Panc1 (cell line): ENCODE data around the gene TMEM52.

Experiments
- POLR2AphosphoS5 ChIP-seq: IDR thresholded peaks from 2 replicates; pipeline ENCODE4 v1.6.1; 2012; ENCODE audit warnings: mild to moderate bottlenecking, low read depth, low read length, moderate library complexity
- SIN3A ChIP-seq: IDR thresholded peaks from 2 replicates; pipeline ENCODE4 v1.6.1; 2012; ENCODE audit warnings: low read depth, mild to moderate bottlenecking, low read length, moderate library complexity, borderline replicate concordance; ENCODE audit not compliant: insufficient read depth
- TF ChIP-seq, protein P1 (sequence below): fragments of 450-650 bp; IDR thresholded peaks from 2 replicates; pipeline ENCODE4 v1.5.1; 2017; ENCODE audit warnings: mild to moderate bottlenecking
- TF ChIP-seq, protein P2 (sequence below), 2 experiments: IDR thresholded peaks; 2 replicates each; pipeline ENCODE4 v1.6.1; 2011 to 2012; ENCODE audit warnings: low read depth in 2 of 2, control low read depth in 1 of 2, low read length in 1 of 2, mild to moderate bottlenecking in 1 of 2, moderate library complexity in 1 of 2; ENCODE audit not compliant: insufficient read depth in 1 of 2

DNA sequence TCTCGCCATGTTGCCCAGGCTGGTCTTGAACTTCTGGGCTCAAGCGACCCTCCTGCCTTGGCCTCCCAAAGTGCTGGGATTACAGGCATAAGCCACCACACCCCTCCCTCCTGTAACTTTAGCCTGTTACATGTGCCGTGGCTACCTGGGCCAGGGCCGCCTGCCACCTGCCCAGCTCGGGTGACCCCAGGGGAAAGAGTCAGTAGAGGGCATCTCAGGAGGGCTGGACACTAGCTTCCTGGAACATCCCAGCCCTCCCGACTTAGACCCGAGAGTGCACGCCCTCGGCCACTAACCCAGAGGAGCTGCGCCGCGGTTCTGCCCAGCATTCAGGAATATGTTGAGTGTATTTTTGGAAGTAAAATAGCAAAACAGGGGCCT, 40.4 kb upstream of the TMEM52 start:
- TF ChIP-seq, protein P1, sequence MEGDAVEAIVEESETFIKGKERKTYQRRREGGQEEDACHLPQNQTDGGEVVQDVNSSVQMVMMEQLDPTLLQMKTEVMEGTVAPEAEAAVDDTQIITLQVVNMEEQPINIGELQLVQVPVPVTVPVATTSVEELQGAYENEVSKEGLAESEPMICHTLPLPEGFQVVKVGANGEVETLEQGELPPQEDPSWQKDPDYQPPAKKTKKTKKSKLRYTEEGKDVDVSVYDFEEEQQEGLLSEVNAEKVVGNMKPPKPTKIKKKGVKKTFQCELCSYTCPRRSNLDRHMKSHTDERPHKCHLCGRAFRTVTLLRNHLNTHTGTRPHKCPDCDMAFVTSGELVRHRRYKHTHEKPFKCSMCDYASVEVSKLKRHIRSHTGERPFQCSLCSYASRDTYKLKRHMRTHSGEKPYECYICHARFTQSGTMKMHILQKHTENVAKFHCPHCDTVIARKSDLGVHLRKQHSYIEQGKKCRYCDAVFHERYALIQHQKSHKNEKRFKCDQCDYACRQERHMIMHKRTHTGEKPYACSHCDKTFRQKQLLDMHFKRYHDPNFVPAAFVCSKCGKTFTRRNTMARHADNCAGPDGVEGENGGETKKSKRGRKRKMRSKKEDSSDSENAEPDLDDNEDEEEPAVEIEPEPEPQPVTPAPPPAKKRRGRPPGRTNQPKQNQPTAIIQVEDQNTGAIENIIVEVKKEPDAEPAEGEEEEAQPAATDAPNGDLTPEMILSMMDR: no peak
- TF ChIP-seq POLR2AphosphoS5: no peak
- no peak for TF ChIP-seq SIN3A
- TF ChIP-seq, protein P2, sequence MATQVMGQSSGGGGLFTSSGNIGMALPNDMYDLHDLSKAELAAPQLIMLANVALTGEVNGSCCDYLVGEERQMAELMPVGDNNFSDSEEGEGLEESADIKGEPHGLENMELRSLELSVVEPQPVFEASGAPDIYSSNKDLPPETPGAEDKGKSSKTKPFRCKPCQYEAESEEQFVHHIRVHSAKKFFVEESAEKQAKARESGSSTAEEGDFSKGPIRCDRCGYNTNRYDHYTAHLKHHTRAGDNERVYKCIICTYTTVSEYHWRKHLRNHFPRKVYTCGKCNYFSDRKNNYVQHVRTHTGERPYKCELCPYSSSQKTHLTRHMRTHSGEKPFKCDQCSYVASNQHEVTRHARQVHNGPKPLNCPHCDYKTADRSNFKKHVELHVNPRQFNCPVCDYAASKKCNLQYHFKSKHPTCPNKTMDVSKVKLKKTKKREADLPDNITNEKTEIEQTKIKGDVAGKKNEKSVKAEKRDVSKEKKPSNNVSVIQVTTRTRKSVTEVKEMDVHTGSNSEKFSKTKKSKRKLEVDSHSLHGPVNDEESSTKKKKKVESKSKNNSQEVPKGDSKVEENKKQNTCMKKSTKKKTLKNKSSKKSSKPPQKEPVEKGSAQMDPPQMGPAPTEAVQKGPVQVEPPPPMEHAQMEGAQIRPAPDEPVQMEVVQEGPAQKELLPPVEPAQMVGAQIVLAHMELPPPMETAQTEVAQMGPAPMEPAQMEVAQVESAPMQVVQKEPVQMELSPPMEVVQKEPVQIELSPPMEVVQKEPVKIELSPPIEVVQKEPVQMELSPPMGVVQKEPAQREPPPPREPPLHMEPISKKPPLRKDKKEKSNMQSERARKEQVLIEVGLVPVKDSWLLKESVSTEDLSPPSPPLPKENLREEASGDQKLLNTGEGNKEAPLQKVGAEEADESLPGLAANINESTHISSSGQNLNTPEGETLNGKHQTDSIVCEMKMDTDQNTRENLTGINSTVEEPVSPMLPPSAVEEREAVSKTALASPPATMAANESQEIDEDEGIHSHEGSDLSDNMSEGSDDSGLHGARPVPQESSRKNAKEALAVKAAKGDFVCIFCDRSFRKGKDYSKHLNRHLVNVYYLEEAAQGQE (IDR thresholded peaks at IDR 0.05; ENCODE audit: insufficient read depth in 1 of 2, low read depth in 2 of 2, low read length in 1 of 2): no peak
